ENCODE measurements around the gene ACTG1.

DNA sequence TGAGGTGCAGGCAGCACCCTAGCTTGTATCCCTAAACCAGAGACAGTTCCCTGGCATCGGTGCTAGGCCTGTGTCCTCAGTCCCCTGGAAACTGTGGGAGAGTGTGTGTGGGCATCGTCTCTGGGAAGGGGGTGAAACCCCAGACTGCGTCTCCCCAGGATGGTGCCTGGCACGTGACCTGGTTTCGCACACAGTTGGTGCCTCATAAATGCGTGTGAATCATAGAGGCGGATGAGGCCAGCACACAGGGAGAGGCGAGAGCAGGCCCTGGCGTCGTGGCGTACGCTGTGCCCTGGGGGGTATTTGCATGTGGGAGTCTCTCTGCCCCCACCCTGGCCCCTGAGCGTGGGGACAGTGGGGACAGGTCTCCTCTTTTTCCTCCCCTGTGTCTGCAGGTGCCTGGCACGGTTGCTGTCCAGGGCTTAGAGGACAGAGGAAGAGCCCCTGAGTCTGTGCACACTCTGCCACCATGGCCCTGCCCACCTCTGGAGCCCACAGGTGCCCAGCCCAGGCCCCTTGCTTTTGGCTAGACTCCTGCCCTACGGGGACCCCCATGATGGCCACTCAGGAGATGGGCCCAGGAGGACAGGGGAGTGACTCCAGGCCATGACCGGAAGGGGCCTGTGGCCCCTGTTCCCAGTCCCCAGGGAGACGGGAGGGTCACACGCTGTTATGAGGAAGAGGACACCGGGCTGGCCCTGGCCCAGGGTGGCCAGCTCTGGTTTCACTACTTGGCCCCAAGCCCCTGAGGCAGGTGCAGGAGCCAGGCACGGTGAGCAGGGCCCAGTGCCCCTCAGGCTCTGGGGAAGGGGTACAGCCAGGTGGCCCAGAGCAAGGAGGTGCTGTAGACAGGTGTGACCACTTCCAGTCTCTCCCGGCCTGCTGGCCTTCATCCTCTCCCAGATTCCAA lies 14.3 kb upstream of the ACTG1 start:
- TF ChIP-seq, protein P1, sequence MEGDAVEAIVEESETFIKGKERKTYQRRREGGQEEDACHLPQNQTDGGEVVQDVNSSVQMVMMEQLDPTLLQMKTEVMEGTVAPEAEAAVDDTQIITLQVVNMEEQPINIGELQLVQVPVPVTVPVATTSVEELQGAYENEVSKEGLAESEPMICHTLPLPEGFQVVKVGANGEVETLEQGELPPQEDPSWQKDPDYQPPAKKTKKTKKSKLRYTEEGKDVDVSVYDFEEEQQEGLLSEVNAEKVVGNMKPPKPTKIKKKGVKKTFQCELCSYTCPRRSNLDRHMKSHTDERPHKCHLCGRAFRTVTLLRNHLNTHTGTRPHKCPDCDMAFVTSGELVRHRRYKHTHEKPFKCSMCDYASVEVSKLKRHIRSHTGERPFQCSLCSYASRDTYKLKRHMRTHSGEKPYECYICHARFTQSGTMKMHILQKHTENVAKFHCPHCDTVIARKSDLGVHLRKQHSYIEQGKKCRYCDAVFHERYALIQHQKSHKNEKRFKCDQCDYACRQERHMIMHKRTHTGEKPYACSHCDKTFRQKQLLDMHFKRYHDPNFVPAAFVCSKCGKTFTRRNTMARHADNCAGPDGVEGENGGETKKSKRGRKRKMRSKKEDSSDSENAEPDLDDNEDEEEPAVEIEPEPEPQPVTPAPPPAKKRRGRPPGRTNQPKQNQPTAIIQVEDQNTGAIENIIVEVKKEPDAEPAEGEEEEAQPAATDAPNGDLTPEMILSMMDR (IDR thresholded peaks at IDR 0.05): no peak
- TF ChIP-seq POLR2A (IDR thresholded peaks at IDR 0.05) (no peak), POLR2AphosphoS5 (IDR thresholded peaks at IDR 0.05; ENCODE audit: insufficient read depth in 1 of 2, low read depth in 1 of 2) (no peak)

Measured in vagina (tissue), 2 donors.